Activated CD4-positive, CD25-positive, alpha-beta regulatory T cell (primary cell): ENCODE data around the gene GIT2.
"Not testable (repeated sequence)": the region's sequence is repeated elsewhere in the genome, so short reads cannot be mapped to it uniquely, and the experiment has no call there.

Experiments
- DNase-seq, 4 experiments: peaks; one replicate each; lab custom pipeline; 2025; lab: John Stamatoyannopoulos, UW

GIT2 gene

GRCh38 chr12:109891731-109892130 lies 104.4 kb downstream of the GIT2 start:
- not testable (repeated sequence) for DNase-seq

DNA sequence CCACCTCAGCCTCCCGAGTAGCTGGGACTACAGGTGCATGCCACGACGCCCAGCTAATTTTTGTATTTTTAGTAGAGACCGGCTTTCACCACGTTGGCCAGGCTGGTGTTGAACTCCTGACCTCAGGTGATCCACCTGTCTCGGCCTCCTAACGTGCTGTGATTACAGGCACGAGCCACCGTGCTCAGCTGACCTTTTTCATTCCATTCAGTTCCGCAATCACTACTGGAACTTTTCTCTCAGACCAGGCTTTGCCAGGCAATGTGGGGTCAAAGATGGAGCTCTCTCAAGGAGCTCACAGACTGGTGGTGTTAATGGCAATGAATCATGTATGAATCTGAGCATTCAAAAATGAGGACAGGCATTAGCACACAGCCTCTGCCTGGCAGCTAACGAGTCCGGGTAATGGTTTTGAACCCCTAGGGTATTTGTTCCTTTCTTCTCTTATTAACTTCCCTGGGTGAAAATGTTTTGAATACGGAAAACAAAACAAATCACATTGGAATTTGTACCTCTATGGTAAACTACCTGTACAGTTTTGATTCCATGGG lies 105.5 kb downstream of the GIT2 start:
- no peak for DNase-seq

GRCh38 chr12:109888179-109889020 lies 107.8 kb downstream of the GIT2 start:
- DNase-seq, result no peak

DNA sequence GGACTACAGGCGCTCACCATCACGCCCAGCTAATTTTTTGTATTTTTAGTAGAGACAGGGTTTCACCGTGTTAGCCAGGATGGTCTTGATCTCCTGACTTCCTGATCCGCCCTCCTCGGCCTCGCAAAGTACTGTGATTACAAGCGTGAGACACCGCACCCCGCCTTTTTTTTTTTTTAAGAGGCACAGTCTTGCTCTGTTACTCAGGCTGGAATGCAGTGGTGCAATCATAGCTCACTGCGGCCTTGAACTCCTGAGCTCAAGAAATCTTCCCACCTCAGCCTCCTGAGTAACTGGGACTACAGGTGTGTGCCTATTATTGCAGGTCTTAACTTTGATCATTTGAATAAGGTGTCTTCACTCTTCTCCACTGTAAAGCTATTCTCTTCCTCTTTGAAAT lies 110.6 kb downstream of the GIT2 start:
- DNase-seq, result no peak

DNA sequence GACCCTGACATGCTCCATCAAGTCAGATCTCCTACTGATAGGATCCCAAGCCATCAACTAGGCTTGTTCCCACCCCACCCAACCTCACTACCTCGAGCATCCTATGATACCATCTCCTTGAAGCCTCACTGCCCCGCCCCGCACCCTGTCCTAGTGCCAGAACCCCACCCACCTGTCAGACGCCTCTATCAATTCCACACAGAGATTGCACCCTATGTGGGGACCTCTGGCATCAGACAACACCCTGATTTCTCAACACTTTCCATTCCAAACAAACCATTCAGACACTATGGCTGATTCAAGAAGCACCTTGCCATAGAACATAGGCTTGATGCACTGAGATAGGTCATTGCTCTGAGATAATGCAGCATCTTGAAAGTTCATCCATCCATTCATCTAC lies 112.7 kb downstream of the GIT2 start:
- no peak for DNase-seq

DNA sequence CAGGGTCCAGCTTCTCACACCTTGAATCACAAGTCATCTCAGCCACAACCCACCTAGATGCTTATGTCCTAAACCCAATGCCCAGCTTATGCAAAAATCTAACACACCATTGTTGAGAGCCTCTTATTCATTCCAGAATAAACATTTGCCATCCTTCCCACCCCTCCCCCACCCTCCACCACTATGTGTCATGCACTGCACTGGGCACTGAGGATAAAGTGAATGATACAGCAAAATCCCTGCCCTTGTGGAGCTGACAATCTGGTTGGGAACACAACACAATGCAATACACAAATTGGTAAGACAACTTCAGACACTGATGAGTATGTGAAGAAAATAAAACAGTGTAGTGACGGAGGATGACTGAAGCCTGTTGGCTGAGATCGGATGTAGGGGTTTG lies 114.4 kb downstream of the GIT2 start:
- DNase-seq, result no peak

GRCh38 chr12:109880938-109881337 lies 115.2 kb downstream of the GIT2 start:
- no peak for DNase-seq

- DNase-seq, result peak; percentile 76 to 91 (median 84)
These were observed 115.9 kb downstream of the GIT2 start, which contains the start of gene GLTP for GRCh38 chr12:109880043-109880931. GLTP (minus strand) TSS chr12:109880541; CDS start chr12:109880374, 167 bp downstream.
